Mesendoderm (in vitro differentiated cells): Measurements from ENCODE around the gene DNAI2.

Experiments used
- DNase-seq: peaks from one replicate; pipeline ENCODE4 v3.0.0; 2013
- H2AK5ac ChIP-seq: 2 replicates; pipeline ENCODE4 v1.6.1; 2013; ENCODE audit warnings: low read length, inconsistent platforms
- H2BK120ac ChIP-seq: 2 replicates; pipeline ENCODE4 v1.6.1; 2013; ENCODE audit warnings: low read depth, mild to moderate bottlenecking, low read length, moderate library complexity, mixed read lengths
- H2BK15ac ChIP-seq: replicated peaks from 2 replicates; pipeline ENCODE4 v1.6.1; 2013; ENCODE audit warnings: low read depth, mild to moderate bottlenecking, moderate library complexity
- H2BK5ac ChIP-seq: 2 replicates; pipeline ENCODE4 v1.6.1; 2013; ENCODE audit warnings: low read length, inconsistent platforms
- H3K18ac ChIP-seq: 2 replicates; pipeline ENCODE4 v1.6.1; 2013; ENCODE audit warnings: mild to moderate bottlenecking, low read length, mixed read lengths
- H3K23ac ChIP-seq: one replicate; pipeline ENCODE4 v1.6.1; 2013; ENCODE audit warnings: low read length
- H3K27ac ChIP-seq: 2 replicates; pipeline ENCODE4 v1.5.1; 2013; ENCODE audit warnings: low read depth, mild to moderate bottlenecking, inconsistent platforms, low read length, moderate library complexity
- H3K27me3 ChIP-seq: 2 replicates; pipeline ENCODE4 v1.6.1; 2013; ENCODE audit warnings: low read length, control low read depth, mild to moderate bottlenecking, inconsistent platforms; ENCODE audit not compliant: insufficient read depth, poor library complexity
- H3K36me3 ChIP-seq: 2 replicates; pipeline ENCODE4 v1.6.1; 2013; ENCODE audit warnings: low read length, inconsistent platforms; ENCODE audit not compliant: control insufficient read depth, insufficient read depth
- H3K4ac ChIP-seq: one replicate; pipeline ENCODE4 v1.6.1; 2013; ENCODE audit warnings: low read depth, mild to moderate bottlenecking, low read length, moderate library complexity
- H3K4me1 ChIP-seq: 2 replicates; pipeline ENCODE4 v1.6.1; 2013; ENCODE audit warnings: low read depth, low read length, inconsistent platforms; ENCODE audit not compliant: control insufficient read depth
- H3K4me2 ChIP-seq: 2 replicates; pipeline ENCODE4 v1.6.1; 2013; ENCODE audit warnings: low read length
- H3K4me3 ChIP-seq: 2 replicates; pipeline ENCODE4 v1.5.1; 2013; ENCODE audit warnings: mild to moderate bottlenecking, low read length
- H3K56ac ChIP-seq: one replicate; pipeline ENCODE4 v1.6.1; 2013; ENCODE audit warnings: low read length
- H3K79me1 ChIP-seq: 2 replicates; pipeline ENCODE4 v1.6.1; 2013; ENCODE audit warnings: low read length, inconsistent platforms
- H3K79me2 ChIP-seq: 2 replicates; pipeline ENCODE4 v1.6.1; 2013; ENCODE audit warnings: mild to moderate bottlenecking, low read length; ENCODE audit not compliant: control insufficient read depth, insufficient read depth
- H3K9ac ChIP-seq: 2 replicates; pipeline ENCODE4 v1.6.1; 2013; ENCODE audit warnings: low read length, inconsistent platforms
- H4K5ac ChIP-seq: one replicate; pipeline ENCODE4 v1.6.1; 2013; ENCODE audit warnings: low read length
- H4K8ac ChIP-seq: one replicate; pipeline ENCODE4 v1.6.1; 2013; ENCODE audit warnings: low read depth, mild to moderate bottlenecking, control low read depth, low read length, moderate library complexity
- WGBS: extraction: QIAGEN DNeasy Blood & Tissue Kit; methylation state at CpG from one replicate; pipeline ENCODE4 v1.1.7; 2013; ENCODE audit warnings: low lambda C conversion rate, missing lambda C conversion rate; ENCODE audit not compliant: insufficient coverage; ENCODE audit errors: extremely low coverage; 5-methylcytosine and 5-hydroxymethylcytosine counted together

The DNAI2 gene

DNA sequence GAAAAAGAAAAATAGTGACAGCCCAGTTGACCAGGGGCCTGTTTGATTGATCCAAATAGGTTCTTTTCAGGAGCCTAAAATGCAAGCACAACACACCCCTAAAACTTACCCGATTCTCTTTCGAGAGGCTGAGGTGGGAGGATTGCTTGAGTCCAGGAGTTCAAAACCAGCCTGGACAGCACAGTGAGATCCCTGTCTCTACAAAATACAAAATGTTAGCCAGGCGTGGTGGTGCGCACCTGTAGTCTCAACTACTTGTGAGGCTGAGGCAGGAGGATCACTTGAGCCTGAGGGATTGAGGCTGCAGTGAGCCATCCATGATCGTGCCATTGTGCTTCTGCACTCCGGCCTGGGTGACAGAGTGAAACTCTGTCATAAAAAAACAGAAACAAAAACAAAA is 50.5 kb downstream of the DNAI2 start:
- H3K4me3 ChIP-seq: no peak overlapping the region
- H3K23ac ChIP-seq: no peak overlapping the region
- no peak overlapping the region for H3K4me2 ChIP-seq
- no peak overlapping the region for H4K5ac ChIP-seq
- H2BK15ac ChIP-seq: no peak overlapping the region
- H4K8ac ChIP-seq: no peak overlapping the region
- WGBS: no CpG with 5 or more reads among the region's 6 CpGs
- no peaks in the 10 kb centered on the region for H3K4me1 ChIP-seq
- H3K18ac ChIP-seq: no peak overlapping the region
- no peak overlapping the region for H3K27ac ChIP-seq
- no peak overlapping the region for H3K56ac ChIP-seq
- no peak for DNase-seq
- no peak overlapping the region for H3K9ac ChIP-seq
- no peaks in the 10 kb centered on the region for H3K79me2 ChIP-seq
- peaks cover 5% of the 10 kb centered on the region for H3K27me3 ChIP-seq
- no peaks in the 10 kb centered on the region for H3K79me1 ChIP-seq
- H2AK5ac ChIP-seq: no peak overlapping the region
- no peak overlapping the region for H3K4ac ChIP-seq
- H2BK120ac ChIP-seq: no peak overlapping the region
- no peak overlapping the region for H2BK5ac ChIP-seq
- no peaks in the 10 kb centered on the region for H3K36me3 ChIP-seq

DNA sequence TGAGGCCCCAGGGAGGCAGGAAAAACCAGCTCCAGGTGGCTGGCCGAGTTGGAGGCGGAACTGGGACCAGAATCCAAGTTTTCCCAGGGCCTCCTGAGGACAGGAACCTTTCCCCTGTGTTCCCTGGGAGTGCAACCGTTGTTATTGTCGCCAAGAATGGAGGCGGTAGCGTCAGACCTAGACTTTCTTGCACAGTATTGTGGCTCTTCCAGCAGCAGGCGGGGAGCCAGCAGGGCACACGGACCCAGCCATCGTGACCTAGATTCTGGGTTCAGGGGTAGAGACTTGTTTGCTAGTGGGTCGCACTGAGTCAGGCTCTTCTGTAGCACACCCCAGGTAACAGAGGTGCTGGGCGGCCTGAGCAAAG is 51.3 kb downstream of the DNAI2 start:
- Histone ChIP-seq H3K4ac (no peak overlapping the region), H2BK120ac (no peak overlapping the region), H2BK15ac (no peak overlapping the region), H3K79me2 (no peaks in the 10 kb centered on the region), H3K23ac (no peak overlapping the region), H4K5ac (no peak overlapping the region), H3K4me2 (no peak overlapping the region), H3K9ac (no peak overlapping the region), H3K36me3 (no peaks in the 10 kb centered on the region), H3K56ac (peak overlapping the region; percentile 60), H3K27ac (no peak overlapping the region), H4K8ac (no peak overlapping the region), H3K4me1 (no peaks in the 10 kb centered on the region), H3K79me1 (no peaks in the 10 kb centered on the region), H2BK5ac (no peak overlapping the region), H3K18ac (no peak overlapping the region), H3K4me3 (no peak overlapping the region), H2AK5ac (no peak overlapping the region), H3K27me3 (peaks cover 5% of the 10 kb centered on the region)
- no peak for DNase-seq
- no CpG with 5 or more reads among the region's 11 CpGs for WGBS

DNA sequence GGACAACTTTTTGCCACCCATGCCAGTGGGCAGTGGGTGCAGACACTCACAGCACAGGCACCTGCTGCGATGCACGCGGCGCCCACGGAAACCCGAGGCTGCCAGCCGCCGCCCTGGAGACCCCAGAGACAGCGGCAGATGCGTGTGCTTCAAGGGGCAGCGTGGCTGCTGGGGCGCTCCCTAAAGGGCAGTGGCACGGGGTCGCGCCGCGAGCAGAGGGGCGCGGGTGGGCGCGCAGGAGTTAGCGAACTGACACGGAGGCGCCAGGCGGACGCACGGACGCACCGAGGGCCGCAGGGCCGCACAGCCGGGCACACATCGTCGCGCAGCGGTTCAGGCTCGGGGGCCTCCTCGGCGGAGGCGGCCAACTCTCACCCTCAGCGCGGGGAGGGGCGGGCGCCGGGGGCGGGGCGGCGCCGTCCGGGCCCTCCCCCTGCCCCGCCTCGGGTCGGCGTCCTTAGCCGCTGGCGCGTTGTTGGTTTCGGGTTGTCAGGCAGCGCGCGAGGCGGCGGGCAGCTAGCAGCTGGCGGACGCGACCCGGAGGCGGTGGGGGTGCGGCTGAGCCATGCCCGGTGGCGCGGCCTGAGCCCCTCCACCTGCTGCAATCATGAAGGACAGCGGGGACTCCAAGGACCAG is 51.8 kb downstream of the DNAI2 start, which contains the start of gene KIF19:
Gene KIF19 (plus strand): TSS at position 484 of the 637 bp plus-strand sequence. CDS start 124 bp downstream, at position 608.
- no peak within 1 kb of the TSS for H4K8ac ChIP-seq
- H3K27me3 ChIP-seq: peaks cover 5% of the 10 kb centered on the region
- no peaks in the 10 kb centered on the region for H3K79me1 ChIP-seq
- H2BK5ac ChIP-seq: no peak within 1 kb of the TSS
- H3K4ac ChIP-seq: no peak within 1 kb of the TSS
- H3K4me1 ChIP-seq: no peaks in the 10 kb centered on the region
- peak within 1 kb of the TSS; percentile 41 for H3K9ac ChIP-seq
- H3K4me3 ChIP-seq: no peak within 1 kb of the TSS
- no peak within 1 kb of the TSS for H4K5ac ChIP-seq
- no peak within 1 kb of the TSS for H2AK5ac ChIP-seq
- H3K18ac ChIP-seq: no peak within 1 kb of the TSS
- no peaks in the 10 kb centered on the region for H3K36me3 ChIP-seq
- peak within 1 kb of the TSS; percentile 70 for H3K56ac ChIP-seq
- H3K27ac ChIP-seq: no peak within 1 kb of the TSS
- peak within 1 kb of the TSS; percentile 73 for H3K4me2 ChIP-seq
- DNase-seq: peak; percentile 67
- no peak within 1 kb of the TSS for H2BK120ac ChIP-seq
- no peak within 1 kb of the TSS for H2BK15ac ChIP-seq
- peak within 1 kb of the TSS; percentile 45 for H3K23ac ChIP-seq
- WGBS: no CpG with 5 or more reads among the region's 73 CpGs
- H3K79me2 ChIP-seq: no peaks in the 10 kb centered on the region

DNA sequence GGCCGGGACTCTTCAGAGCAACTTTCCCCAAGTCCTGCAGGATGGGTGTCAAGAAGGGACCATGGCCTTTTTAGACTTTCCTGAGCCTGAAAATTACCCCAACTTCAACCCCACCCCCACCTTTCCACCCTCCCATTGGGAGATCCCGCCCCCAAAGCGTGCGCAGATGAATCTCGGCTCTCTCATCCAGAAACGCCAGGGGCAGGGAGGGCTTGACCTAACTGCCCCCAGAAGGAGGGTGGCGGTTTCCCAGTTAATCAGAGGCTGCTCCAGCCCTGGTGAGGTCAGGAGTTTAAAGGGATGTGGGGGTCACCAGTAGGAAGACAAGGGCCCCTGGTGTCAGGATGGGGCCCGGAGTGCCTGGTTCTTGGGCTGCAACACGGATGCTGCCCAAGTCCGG is 52.5 kb downstream of the DNAI2 start:
- Histone ChIP-seq H3K27ac (no peak overlapping the region), H4K8ac (no peak overlapping the region), H3K4me3 (no peak overlapping the region), H3K23ac (no peak overlapping the region), H3K36me3 (no peaks in the 10 kb centered on the region), H3K27me3 (peaks cover 5% of the 10 kb centered on the region), H4K5ac (no peak overlapping the region), H2BK15ac (no peak overlapping the region), H2BK5ac (no peak overlapping the region), H2BK120ac (no peak overlapping the region), H3K18ac (no peak overlapping the region), H3K79me1 (no peaks in the 10 kb centered on the region), H3K4me1 (no peaks in the 10 kb centered on the region), H2AK5ac (no peak overlapping the region), H3K79me2 (no peaks in the 10 kb centered on the region), H3K56ac (peak overlapping the region; percentile 70), H3K9ac (peak overlapping the region; percentile 41), H3K4me2 (peak overlapping the region; percentile 73), H3K4ac (no peak overlapping the region)
- no CpG with 5 or more reads among the region's 10 CpGs for WGBS
- no peak for DNase-seq

DNA sequence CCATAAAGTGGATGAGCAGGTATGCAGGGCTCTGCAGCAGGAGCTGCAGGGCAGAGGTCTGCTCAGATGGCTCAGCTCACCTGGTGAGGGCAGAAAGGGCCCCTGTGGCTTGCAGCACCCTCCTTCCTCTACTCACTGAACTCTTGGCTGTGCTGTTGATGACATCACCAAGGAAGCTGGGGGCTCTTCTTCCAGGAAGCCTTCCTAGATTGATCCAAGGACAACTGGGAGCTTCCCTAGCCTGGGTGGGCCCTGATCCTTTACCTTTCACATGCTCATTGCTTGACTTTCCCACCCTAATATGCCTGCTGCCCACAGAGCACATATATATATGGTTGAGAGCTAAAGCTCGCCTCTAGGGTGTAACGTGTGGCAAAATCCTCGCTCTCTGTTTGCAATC is 54.5 kb downstream of the DNAI2 start:
- Histone ChIP-seq H3K4ac (no peak overlapping the region), H3K9ac (no peak overlapping the region), H3K23ac (no peak overlapping the region), H2BK15ac (no peak overlapping the region), H3K4me2 (no peak overlapping the region), H3K36me3 (no peaks in the 10 kb centered on the region), H4K5ac (no peak overlapping the region), H2AK5ac (no peak overlapping the region), H3K4me1 (no peaks in the 10 kb centered on the region), H3K27ac (no peak overlapping the region), H3K4me3 (no peak overlapping the region), H3K18ac (no peak overlapping the region), H2BK120ac (no peak overlapping the region), H3K56ac (no peak overlapping the region), H3K79me2 (no peaks in the 10 kb centered on the region), H2BK5ac (no peak overlapping the region), H4K8ac (no peak overlapping the region), H3K27me3 (peaks cover 5% of the 10 kb centered on the region), H3K79me1 (no peaks in the 10 kb centered on the region)
- no CpG with 5 or more reads among the region's 3 CpGs for WGBS
- no peak for DNase-seq

DNA sequence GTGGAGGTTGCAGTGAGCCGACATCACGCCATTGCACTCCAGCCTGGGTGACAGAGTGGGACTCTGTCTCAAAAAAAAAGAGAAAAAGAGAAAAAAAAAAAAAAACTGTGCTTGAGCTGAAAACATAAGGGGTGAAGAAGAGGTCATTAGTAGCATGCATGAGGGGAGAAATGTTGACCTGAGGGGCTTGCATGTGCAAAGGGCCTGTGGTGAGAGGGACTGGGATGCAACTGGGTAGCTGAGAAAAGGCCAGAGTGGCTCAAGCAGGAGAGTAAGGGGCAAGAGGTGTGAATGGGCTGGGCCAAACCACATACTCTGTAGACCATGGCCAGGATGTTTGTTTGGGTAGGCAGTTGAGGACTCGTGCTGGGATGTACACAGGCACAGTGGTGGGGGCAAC is 55.3 kb downstream of the DNAI2 start:
- no CpG with 5 or more reads among the region's 3 CpGs for WGBS
- Histone ChIP-seq H4K5ac (no peak overlapping the region), H2AK5ac (no peak overlapping the region), H3K4ac (no peak overlapping the region), H3K27me3 (peaks cover 5% of the 10 kb centered on the region), H3K4me3 (no peak overlapping the region), H3K36me3 (no peaks in the 10 kb centered on the region), H3K18ac (no peak overlapping the region), H2BK120ac (no peak overlapping the region), H3K79me1 (no peaks in the 10 kb centered on the region), H3K27ac (no peak overlapping the region), H3K9ac (no peak overlapping the region), H3K79me2 (no peaks in the 10 kb centered on the region), H3K23ac (no peak overlapping the region), H2BK5ac (no peak overlapping the region), H3K4me2 (no peak overlapping the region), H4K8ac (no peak overlapping the region), H3K56ac (no peak overlapping the region), H2BK15ac (no peak overlapping the region), H3K4me1 (no peaks in the 10 kb centered on the region)
- DNase-seq: no peak
